Neural cell (in vitro differentiated cells): ENCODE results near the gene KIR3DL1. TPM values are rescaled to one million over a fixed set of nuclear protein-coding genes. Genes with fewer than 3 reads are reported as not detected.
"Not testable (repeated sequence)": the region's sequence is repeated elsewhere in the genome, so short reads cannot be mapped to it uniquely, and the experiment has no call there.

Experiments used
- H2AFZ ChIP-seq: fragments of 200-600, 300-800 bp; sonication (generic), shearing (Covaris generic); 2 replicates; pipeline ENCODE4 v1.6.0; 2014; ENCODE audit warnings: low read depth, mild to moderate bottlenecking, antibody characterized with exemption, low read length, moderate library complexity
- H3F3A ChIP-seq: fragments of 200-600 bp; shearing (Covaris generic); 2 replicates; pipeline ENCODE4 v1.6.1; 2016; ENCODE audit warnings: mild to moderate bottlenecking, moderate library complexity, mixed read lengths, antibody characterized with exemption, low read length; ENCODE audit not compliant: insufficient read depth, poor library complexity, severe bottlenecking
- H3K27ac ChIP-seq: fragments of 200-600, 300-800 bp; sonication (generic), shearing (Covaris generic); 2 replicates; pipeline ENCODE4 v1.5.1; 2014; ENCODE audit warnings: mild to moderate bottlenecking, low read length, moderate library complexity
- H3K27me3 ChIP-seq: fragments of 300-800, 200-600 bp; sonication (generic), shearing (Covaris generic); 2 replicates; pipeline ENCODE4 v1.6.0; 2014; ENCODE audit warnings: mild to moderate bottlenecking, low read depth, low read length, moderate library complexity; ENCODE audit not compliant: insufficient read depth
- H3K36me3 ChIP-seq: fragments of 300-800, 200-600 bp; sonication (generic), shearing (Covaris generic); 2 replicates; pipeline ENCODE4 v1.5.1; 2014; ENCODE audit warnings: mild to moderate bottlenecking, antibody characterized with exemption, low read length, moderate library complexity; ENCODE audit not compliant: insufficient read depth
- H3K4me2 ChIP-seq: fragments of 300-800, 200-600 bp; sonication (generic), shearing (Covaris generic); 2 replicates; pipeline ENCODE4 v1.6.0; 2014; ENCODE audit warnings: mild to moderate bottlenecking, low read length
- H3K4me3 ChIP-seq: fragments of 300-800, 200-600 bp; sonication (generic), shearing (Covaris generic); 2 replicates; pipeline ENCODE4 v1.5.1; 2014; ENCODE audit warnings: mild to moderate bottlenecking, low read length, moderate library complexity
- H3K79me2 ChIP-seq: fragments of 200-600 bp; shearing (Covaris generic); replicated peaks from 2 replicates; pipeline ENCODE4 v1.6.0; 2014; ENCODE audit warnings: mild to moderate bottlenecking, low read length, moderate library complexity; ENCODE audit not compliant: insufficient read depth
- H3K9ac ChIP-seq: fragments of 300-800, 200-600 bp; sonication (generic), shearing (Covaris generic); 2 replicates; pipeline ENCODE4 v1.6.1; 2016; ENCODE audit warnings: mild to moderate bottlenecking, low read length, mixed read lengths
- H3K9me2 ChIP-seq: fragments of 200-600 bp; shearing (Covaris generic); 2 replicates; pipeline ENCODE4 v1.6.1; 2016; ENCODE audit warnings: mild to moderate bottlenecking, low read length, mixed read lengths; ENCODE audit not compliant: insufficient read depth
- H3K9me3 ChIP-seq: fragments of 200-600, 300-800 bp; sonication (generic), shearing (Covaris generic); 2 replicates; pipeline ENCODE4 v1.6.1; 2016; ENCODE audit warnings: mild to moderate bottlenecking, mixed run types, low read length, moderate library complexity, mixed read lengths
- H4K20me1 ChIP-seq: fragments of 200-600 bp; shearing (Covaris generic); 2 replicates; pipeline ENCODE4 v1.6.1; 2016; ENCODE audit warnings: mild to moderate bottlenecking, mixed run types; ENCODE audit not compliant: insufficient read depth
- EP300 ChIP-seq: fragments of 450-650 bp; conservative IDR thresholded peaks from 2 replicates; pipeline ENCODE4 v1.6.1; 2014; ENCODE audit warnings: antibody characterized with exemption, mild to moderate bottlenecking, moderate library complexity; ENCODE audit not compliant: poor library complexity, severe bottlenecking
- EZH2 ChIP-seq: fragments of 200-600, 300-800 bp; shearing (Covaris generic), sonication (generic); IDR thresholded peaks from 2 replicates; pipeline ENCODE4 v1.6.1; 2014; ENCODE audit warnings: antibody characterized with exemption, low read length, borderline replicate concordance, mild to moderate bottlenecking; ENCODE audit not compliant: insufficient read depth, poor library complexity, severe bottlenecking
- MXI1 ChIP-seq: fragments of 450-650 bp; conservative IDR thresholded peaks from 2 replicates; pipeline ENCODE4 v1.6.1; 2014; ENCODE audit warnings: antibody characterized with exemption, mild to moderate bottlenecking; ENCODE audit not compliant: poor library complexity, severe bottlenecking
- POLR2AphosphoS5 ChIP-seq: IDR thresholded peaks from 2 replicates; pipeline ENCODE4 v1.6.1; 2012
- RAD21 ChIP-seq: fragments of 450-650 bp; conservative IDR thresholded peaks from 2 replicates; pipeline ENCODE4 v1.6.1; 2014; ENCODE audit warnings: antibody characterized with exemption, mild to moderate bottlenecking, moderate library complexity
- REST ChIP-seq: IDR thresholded peaks from 2 replicates; pipeline ENCODE4 v1.6.1; 2012; ENCODE audit warnings: borderline replicate concordance
- SMC3 ChIP-seq: fragments of 450-650 bp; conservative IDR thresholded peaks from 2 replicates; pipeline ENCODE4 v1.6.1; 2014; ENCODE audit warnings: antibody characterized with exemption, mild to moderate bottlenecking, moderate library complexity; ENCODE audit not compliant: poor library complexity
- TAF1 ChIP-seq: IDR thresholded peaks from 2 replicates; pipeline ENCODE4 v1.6.1; 2012; ENCODE audit warnings: low read depth
- polyA plus RNA-seq: library from polyadenylated mRNA; depleted of rRNA; stranded (reverse); fragments of >200 nt; gene quantifications from 2 replicates; pipeline ENCODE4 v1.2.3, GENCODE V29; 2014
- TF ChIP-seq, protein P1 (sequence below): fragments of 450-650 bp; IDR thresholded peaks from 2 replicates; pipeline ENCODE4 v1.5.1; 2014; ENCODE audit warnings: antibody characterized with exemption, mild to moderate bottlenecking, moderate library complexity; ENCODE audit not compliant: poor library complexity, severe bottlenecking

The KIR3DL1 gene
- polyA plus RNA-seq, 1 donor from 2014 or later, result not detected

GRCh38 chr19:54817670-54818536, 1.6 kb downstream of the KIR3DL1 start:
- no peak overlapping the region for H3K4me2 ChIP-seq
- H3K9me3 ChIP-seq, result no peaks in the 10 kb centered on the region
- no peaks in the 10 kb centered on the region for H3F3A ChIP-seq
- H3K27ac ChIP-seq, result no peak overlapping the region
- no peaks in the 10 kb centered on the region for H3K27me3 ChIP-seq
- no peaks in the 10 kb centered on the region for H4K20me1 ChIP-seq
- no peak overlapping the region for H3K4me3 ChIP-seq
- H2AFZ ChIP-seq, result no peak overlapping the region
- no peak overlapping the region for H3K9ac ChIP-seq
- no peaks in the 10 kb centered on the region for H3K36me3 ChIP-seq
- TF ChIP-seq MXI1, result no peak
- TF ChIP-seq, protein P1, sequence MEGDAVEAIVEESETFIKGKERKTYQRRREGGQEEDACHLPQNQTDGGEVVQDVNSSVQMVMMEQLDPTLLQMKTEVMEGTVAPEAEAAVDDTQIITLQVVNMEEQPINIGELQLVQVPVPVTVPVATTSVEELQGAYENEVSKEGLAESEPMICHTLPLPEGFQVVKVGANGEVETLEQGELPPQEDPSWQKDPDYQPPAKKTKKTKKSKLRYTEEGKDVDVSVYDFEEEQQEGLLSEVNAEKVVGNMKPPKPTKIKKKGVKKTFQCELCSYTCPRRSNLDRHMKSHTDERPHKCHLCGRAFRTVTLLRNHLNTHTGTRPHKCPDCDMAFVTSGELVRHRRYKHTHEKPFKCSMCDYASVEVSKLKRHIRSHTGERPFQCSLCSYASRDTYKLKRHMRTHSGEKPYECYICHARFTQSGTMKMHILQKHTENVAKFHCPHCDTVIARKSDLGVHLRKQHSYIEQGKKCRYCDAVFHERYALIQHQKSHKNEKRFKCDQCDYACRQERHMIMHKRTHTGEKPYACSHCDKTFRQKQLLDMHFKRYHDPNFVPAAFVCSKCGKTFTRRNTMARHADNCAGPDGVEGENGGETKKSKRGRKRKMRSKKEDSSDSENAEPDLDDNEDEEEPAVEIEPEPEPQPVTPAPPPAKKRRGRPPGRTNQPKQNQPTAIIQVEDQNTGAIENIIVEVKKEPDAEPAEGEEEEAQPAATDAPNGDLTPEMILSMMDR, result no peak
- no peak for TF ChIP-seq SMC3
- TF ChIP-seq POLR2AphosphoS5, result no peak
- no peak for TF ChIP-seq EZH2
- TF ChIP-seq EP300, result no peak
- no peak for TF ChIP-seq RAD21
- TF ChIP-seq REST, result no peak
- no peak for TF ChIP-seq TAF1
- no peaks in the 10 kb centered on the region for H3K9me2 ChIP-seq
- H3K79me2 ChIP-seq, result no peaks in the 10 kb centered on the region

GRCh38 chr19:54824416-54824815, 8.1 kb downstream of the KIR3DL1 start:
- H3K79me2 ChIP-seq, H3K9me3 ChIP-seq, H3F3A ChIP-seq, H3K4me3 ChIP-seq, H4K20me1 ChIP-seq, H3K27ac ChIP-seq, H3K27me3 ChIP-seq, H2AFZ ChIP-seq, H3K36me3 ChIP-seq, H3K9ac ChIP-seq, H3K4me2 ChIP-seq, H3K9me2 ChIP-seq: not testable (repeated sequence)

GRCh38 chr19:54825326-54825725, 9.1 kb downstream of the KIR3DL1 start:
- H3K27me3 ChIP-seq, H3K9ac ChIP-seq, H3K36me3 ChIP-seq, H3K9me3 ChIP-seq, H3K4me2 ChIP-seq, H3K9me2 ChIP-seq, H3K4me3 ChIP-seq, H3F3A ChIP-seq, H4K20me1 ChIP-seq, H2AFZ ChIP-seq, H3K27ac ChIP-seq, H3K79me2 ChIP-seq: not testable (repeated sequence)

DNA sequence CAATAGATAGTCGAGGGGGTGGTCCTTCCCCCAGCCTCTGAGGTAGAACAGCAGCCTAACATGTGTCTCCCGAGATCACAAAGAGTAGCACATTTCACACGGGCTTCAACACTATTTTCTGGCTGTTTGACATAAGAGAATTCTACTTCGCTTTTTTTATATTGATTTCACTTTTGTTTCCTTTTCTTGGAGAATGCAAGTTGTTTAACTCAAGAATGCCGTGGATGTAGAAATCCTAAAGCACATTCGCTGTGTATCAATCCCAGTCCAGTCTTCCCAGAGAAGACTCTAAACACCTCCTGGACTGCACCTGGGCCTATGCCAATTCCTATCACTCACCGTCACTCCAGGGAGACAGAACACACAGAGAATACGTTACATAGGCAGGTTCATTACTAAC, 11.8 kb downstream of the KIR3DL1 start:
- not testable (repeated sequence) for H3F3A ChIP-seq, H3K9me3 ChIP-seq, H3K27me3 ChIP-seq, H3K27ac ChIP-seq, H3K4me2 ChIP-seq, H3K4me3 ChIP-seq, H2AFZ ChIP-seq, H3K36me3 ChIP-seq, H3K9ac ChIP-seq, H3K9me2 ChIP-seq, H3K79me2 ChIP-seq, H4K20me1 ChIP-seq

GRCh38 chr19:54832496-54832895, 16.2 kb downstream of the KIR3DL1 start, which contains the start of gene KIR2DS4:
KIR2DS4 (plus strand) TSS chr19:54832676.
- H3K4me2 ChIP-seq, H2AFZ ChIP-seq, H3K9me3 ChIP-seq, H3K4me3 ChIP-seq, H3K9ac ChIP-seq, H3F3A ChIP-seq, H4K20me1 ChIP-seq, H3K36me3 ChIP-seq, H3K27ac ChIP-seq, H3K27me3 ChIP-seq, H3K79me2 ChIP-seq, H3K9me2 ChIP-seq: not testable (repeated sequence)
